Fibroblast of peridontal ligament (primary cell): Measurements from ENCODE around the gene TPGS1.
A peak's percentile ranks its signal among the peaks of the same experiment; 100 is the strongest.

Experiments used
- DNase-seq: peaks from one replicate; pipeline ENCODE4 v3.0.0-alpha.2; 2010; ENCODE audit errors: extremely low read depth

The TPGS1 gene

GRCh38 chr19:495402-496111 is 11.7 kb upstream of the TPGS1 start:
- peak; percentile 14 for DNase-seq

- DNase-seq = no peak
Observed at GRCh38 chr19:496112-496665, 11.1 kb upstream of the TPGS1 start, which contains the start of gene MADCAM1. TSS of gene MADCAM1 (plus strand) at chr19:496486. CDS start at chr19:496500, 14 bp downstream.

DNA sequence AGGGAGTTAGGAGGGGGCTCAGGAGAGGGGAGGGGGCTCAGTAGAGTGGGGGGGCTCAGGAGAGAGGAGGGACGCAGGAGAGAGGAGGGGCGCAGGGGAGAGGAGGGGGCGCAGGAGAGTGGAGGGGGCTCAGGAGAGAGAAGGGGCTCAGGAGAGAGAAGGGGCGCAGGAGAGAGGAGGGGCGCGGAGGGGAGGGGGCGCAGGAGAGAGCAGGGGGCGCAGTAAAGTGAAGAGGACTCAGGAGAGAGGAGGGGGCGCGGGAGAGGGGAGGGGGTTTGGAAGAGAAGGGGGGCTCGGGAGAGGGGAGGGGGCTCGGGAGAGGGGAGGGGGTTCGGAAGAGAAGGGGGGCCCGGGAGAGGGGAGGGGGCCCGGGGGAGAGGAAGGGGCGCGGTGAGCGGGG is 10.3 kb upstream of the TPGS1 start:
- DNase-seq = no peak

DNA sequence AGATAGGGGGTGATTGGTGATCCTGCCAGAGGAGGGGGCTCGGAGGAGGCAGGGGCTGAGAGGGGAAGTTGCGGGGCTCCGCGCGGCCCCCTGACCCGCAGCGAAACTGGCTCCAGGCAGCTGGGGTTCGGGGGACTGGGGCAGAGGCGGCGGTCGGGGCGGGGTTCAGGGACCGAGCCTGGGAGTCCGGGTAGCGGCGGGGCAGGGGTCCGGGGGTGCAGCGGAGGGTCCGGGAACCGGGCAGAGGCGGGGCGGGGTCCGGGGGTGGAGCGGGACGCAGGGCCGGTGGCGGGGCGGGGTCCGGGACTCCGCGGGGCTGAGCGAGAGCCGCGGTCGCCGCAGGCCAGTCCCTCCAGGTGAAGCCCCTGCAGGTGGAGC is 9.8 kb upstream of the TPGS1 start:
- no peak for DNase-seq

- DNase-seq = no peak
Observed at GRCh38 chr19:497869-498510, 9.3 kb upstream of the TPGS1 start.

DNA sequence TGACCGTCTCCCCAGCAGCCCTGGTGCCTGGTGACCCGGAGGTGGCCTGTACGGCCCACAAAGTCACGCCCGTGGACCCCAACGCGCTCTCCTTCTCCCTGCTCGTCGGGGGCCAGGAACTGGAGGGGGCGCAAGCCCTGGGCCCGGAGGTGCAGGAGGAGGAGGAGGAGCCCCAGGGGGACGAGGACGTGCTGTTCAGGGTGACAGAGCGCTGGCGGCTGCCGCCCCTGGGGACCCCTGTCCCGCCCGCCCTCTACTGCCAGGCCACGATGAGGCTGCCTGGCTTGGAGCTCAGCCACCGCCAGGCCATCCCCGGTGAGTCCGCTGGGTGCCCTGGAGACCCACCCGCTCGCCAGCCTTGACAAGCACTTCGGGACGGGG is 8.8 kb upstream of the TPGS1 start:
- no peak for DNase-seq

DNA sequence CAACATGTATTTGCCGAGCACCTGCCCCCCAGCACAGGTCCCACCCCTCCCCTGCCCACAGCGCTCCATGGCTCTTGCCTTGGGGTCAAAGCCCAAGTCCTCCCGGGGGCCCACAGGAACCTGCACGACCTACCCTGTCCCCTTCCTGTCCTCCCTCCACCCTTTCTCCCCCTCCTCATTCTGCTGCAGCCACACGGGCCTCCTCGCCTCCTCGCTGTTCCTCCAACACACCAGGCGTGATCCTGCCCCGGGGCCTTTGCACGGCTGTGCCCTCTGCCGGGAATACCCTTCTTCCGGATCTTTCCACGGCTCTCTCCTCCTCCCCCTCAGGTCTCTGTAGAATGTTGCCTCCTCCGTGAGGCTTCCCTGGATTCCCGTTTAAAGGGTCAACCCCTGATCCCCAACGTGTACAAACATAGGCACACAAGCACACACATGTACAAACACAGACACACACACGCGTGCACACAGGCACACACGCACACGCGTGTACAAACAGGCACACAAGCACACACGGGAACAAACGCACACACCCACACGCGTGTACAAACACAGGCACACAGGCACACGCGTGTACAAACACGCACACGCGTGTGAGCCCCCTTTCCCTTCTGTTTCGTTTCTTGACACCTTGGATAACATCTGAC is 8.2 kb upstream of the TPGS1 start:
- DNase-seq = no peak

DNA sequence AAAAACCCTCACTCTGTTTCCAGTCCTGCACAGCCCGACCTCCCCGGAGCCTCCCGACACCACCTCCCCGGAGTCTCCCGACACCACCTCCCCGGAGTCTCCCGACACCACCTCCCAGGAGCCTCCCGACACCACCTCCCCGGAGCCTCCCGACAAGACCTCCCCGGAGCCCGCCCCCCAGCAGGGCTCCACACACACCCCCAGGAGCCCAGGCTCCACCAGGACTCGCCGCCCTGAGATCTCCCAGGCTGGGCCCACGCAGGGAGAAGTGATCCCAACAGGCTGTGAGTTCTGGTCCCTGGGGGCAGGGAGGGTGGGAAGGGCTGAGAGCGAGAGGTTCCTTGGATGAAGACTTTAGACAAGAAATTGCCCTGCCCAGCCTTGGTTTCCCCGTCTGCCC is 5.7 kb upstream of the TPGS1 start:
- DNase-seq = no peak

- DNase-seq = no peak
Observed at GRCh38 chr19:504616-505015, 2.7 kb upstream of the TPGS1 start.

- DNase-seq = peak; percentile 100
Observed at GRCh38 chr19:506404-507285, 652 bp upstream of the TPGS1 start.

GRCh38 chr19:508204-509150 is 1.2 kb downstream of the TPGS1 start:
- DNase-seq = no peak

GRCh38 chr19:510606-511100 is 3.4 kb downstream of the TPGS1 start:
- peak; percentile 81 for DNase-seq

DNA sequence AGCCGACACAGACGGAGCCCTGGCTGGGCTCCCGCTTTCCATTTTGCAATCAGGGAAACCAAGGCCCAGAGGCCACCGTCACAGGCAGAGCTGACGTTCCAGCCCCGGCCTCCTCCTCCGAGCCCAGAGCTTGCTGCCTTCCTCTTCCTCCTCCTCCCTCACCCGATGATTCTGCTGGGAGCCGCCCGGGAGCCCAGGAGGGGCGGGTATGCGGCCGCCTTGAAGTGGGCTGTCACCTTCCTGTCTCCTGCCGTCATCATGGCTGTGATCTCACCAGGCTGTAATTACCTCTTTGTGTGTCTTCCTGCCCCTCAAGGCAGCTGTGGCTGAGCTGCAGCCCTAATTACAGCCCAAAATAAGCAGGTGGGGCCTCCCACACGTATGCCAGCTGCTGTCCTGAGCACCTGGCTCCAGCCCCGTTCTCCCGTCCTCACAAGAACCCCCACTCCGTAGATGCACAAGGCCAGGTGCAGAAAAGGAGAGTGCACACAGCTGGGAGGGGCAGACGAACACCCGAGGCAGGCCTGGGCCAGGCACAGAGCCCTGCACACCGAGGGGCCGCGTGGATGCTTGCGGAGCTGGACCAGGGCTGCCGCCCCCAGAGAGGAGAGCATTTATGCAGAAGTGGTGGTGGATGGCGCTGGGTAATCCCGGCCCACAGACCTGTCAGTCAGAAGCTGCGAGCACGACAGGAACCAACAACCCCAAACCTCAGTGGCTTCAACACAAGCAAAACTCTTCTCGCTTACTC is 4.0 kb downstream of the TPGS1 start:
- peak; percentile 44 for DNase-seq

- no peak for DNase-seq
Observed at GRCh38 chr19:512547-513365, 5.5 kb downstream of the TPGS1 start.

DNA sequence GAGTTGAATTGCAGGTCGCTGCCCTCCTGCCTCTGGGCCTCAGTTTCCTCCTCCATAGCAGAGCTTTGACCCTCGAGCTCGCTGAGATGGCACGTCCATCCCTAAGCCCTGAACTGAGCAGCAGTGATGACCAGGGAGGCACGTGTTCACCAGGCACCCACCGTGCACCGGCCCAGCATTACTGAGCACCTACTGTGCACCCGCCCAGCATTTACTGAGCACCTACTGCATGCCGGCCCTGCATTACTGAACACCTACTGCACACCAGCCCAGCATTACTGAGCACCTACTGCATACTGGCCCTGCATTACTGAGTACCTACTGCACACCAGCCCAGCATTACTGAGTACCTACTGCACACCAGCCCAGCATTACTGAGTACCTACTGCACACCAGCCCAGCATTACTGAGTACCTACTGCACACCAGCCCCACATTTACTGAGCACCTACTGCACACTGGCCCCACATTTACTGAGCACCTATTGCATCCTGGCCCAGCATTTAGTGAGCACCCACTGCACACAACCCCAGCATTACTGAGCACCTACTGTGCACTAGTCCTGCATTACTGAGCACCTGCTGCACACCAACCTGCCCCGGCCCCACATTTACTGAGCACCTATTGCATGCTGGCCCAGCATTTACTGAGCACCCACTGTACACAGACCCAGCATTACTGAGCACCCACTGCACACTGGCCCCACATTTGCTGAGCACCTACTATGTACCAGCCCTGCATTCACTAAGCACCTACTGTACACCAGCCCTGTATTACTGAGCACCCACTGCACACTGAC is 6.3 kb downstream of the TPGS1 start:
- no peak for DNase-seq

DNA sequence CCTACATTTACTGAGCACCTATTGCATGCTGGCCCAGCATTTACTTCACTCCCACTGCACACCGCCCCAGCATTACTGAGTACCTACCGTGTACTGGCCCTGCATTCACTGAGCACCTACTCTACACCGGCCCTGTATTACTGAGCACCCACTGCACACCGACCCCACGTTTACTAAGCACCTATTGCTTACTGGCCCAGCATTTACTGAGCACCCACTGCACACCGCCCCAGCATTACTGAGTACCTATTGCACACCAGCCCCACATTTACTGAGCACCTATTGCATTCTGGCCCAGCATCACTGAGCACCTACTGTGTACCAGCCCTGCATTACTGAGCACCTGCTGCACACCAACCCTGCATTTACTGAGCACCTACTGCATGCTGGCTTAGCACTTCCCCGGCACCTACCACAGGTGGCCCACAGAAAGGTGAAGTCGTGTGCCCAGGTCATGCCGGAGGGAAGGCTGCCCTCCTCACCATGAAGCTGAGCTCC is 6.9 kb downstream of the TPGS1 start:
- no peak for DNase-seq

GRCh38 chr19:517721-518597 is 10.7 kb downstream of the TPGS1 start:
- DNase-seq = peak; percentile 46
